GM12878 (cell line): ENCODE measurements around the gene PSMD1. TPM values are rescaled to one million over a fixed set of nuclear protein-coding genes. Genes with fewer than 3 reads are reported as not detected.

Experiments used
- E2F8 ChIP-seq: fragments of 450-650 bp; IDR thresholded peaks from 2 replicates; pipeline ENCODE4 v1.6.1; 2018; ENCODE audit warnings: mild to moderate bottlenecking, low read depth, moderate library complexity; ENCODE audit not compliant: partially characterized antibody
- EP300 ChIP-seq, 2 experiments: fragments of 150-350 bp in 1 of 2; IDR thresholded peaks; 2 replicates each; pipeline ENCODE4 v1.6.1; 2011 to 2012; ENCODE audit warnings: low read depth in 2 of 2, low read length in 2 of 2, borderline replicate concordance in 1 of 2, improper control_type of control experiment in 1 of 2, inconsistent platforms in 1 of 2; ENCODE audit not compliant: control insufficient read depth in 1 of 2
- IRF5 ChIP-seq: fragments of 450-650 bp; IDR thresholded peaks from 2 replicates; pipeline ENCODE4 v1.6.1; 2017; ENCODE audit warnings: borderline replicate concordance
- JUNB ChIP-seq: IDR thresholded peaks from 2 replicates; pipeline ENCODE4 v1.6.1; 2016; ENCODE audit warnings: antibody characterized with exemption, mild to moderate bottlenecking
- PKNOX1 ChIP-seq: fragments of 450-650 bp; IDR thresholded peaks from 2 replicates; pipeline ENCODE4 v1.6.1; 2016; ENCODE audit warnings: mild to moderate bottlenecking
- REST ChIP-seq: IDR thresholded peaks from 2 replicates; pipeline ENCODE4 v1.6.1; 2012; ENCODE audit warnings: mild to moderate bottlenecking, low read depth, low read length
- RFX5 ChIP-seq: IDR thresholded peaks from 2 replicates; pipeline ENCODE4 v1.6.1; 2011; ENCODE audit warnings: low read depth, low read length, improper control_type of control experiment
- SMAD1 ChIP-seq: fragments of 450-650 bp; IDR thresholded peaks from 2 replicates; pipeline ENCODE4 v1.6.1; 2018; ENCODE audit warnings: mild to moderate bottlenecking, low read depth; ENCODE audit not compliant: partially characterized antibody
- SRF ChIP-seq, 2 experiments: IDR thresholded peaks; 2 replicates each; pipeline ENCODE4 v1.6.1; 2011; ENCODE audit warnings: low read depth in 2 of 2, low read length in 2 of 2, mild to moderate bottlenecking in 1 of 2, moderate library complexity in 1 of 2
- USF1 ChIP-seq: IDR thresholded peaks from 2 replicates; pipeline ENCODE4 v1.6.1; 2011; ENCODE audit warnings: borderline replicate concordance, low read depth, mild to moderate bottlenecking, moderate library complexity, mixed read lengths, low read length; ENCODE audit not compliant: insufficient read depth; ENCODE audit errors: extremely low read length
- WRNIP1 ChIP-seq: IDR thresholded peaks from 2 replicates; pipeline ENCODE4 v1.6.1; 2011; ENCODE audit warnings: low read depth, low read length, improper control_type of control experiment, borderline replicate concordance
- ZBTB11 ChIP-seq: fragments of 450-650 bp; formaldehyde crosslinking; IDR thresholded peaks from 2 replicates; pipeline ENCODE4 v1.5.0; 2022; ENCODE audit warnings: mild to moderate bottlenecking, missing genetic modification characterization
- polyA plus RNA-seq, 11 experiments: library from polyadenylated mRNA; depleted of rRNA in 4 of 11; unstranded in 6 of 11; stranded (reverse) in 5 of 11; fragments of >200 nt; fragmentation: Nextera tagmentation in 4 of 11; fragmentation: Illumina TruSeq in 1 of 11; extraction: Ambion mirVana in 4 of 11; extraction: Trizol in 1 of 11; gene quantifications; 1 replicate in 1 of 11; 2 replicates in 10 of 11; pipeline versions ENCODE4 v1.2.1 to v1.2.3, GENCODE V29; 2011 to 2016; ENCODE audit warnings: inconsistent platforms in 2 of 11, missing spikeins in 2 of 11, low read depth in 1 of 11
- total RNA-seq, 4 experiments: library from RNA; depleted of rRNA in 3 of 4; stranded (reverse); fragments of >200 nt in 3 of 4; fragmentation: Illumina TruSeq in 1 of 4; extraction: Trizol in 1 of 4; gene quantifications; 2 replicates each; pipeline versions ENCODE4 v1.2.1 to v1.2.3, GENCODE V29; 2013 to 2021

The PSMD1 gene
- total and polyA plus RNA-seq, 10 of the 15 experiments (the other 5 are each of a cell fraction or from before 2014, with no cell fraction given) = 87.4 to 220 (median 139) TPM

GRCh38 chr2:231181860-231182512 lies 125.3 kb downstream of the PSMD1 start (continued):
- TF ChIP-seq REST (no peak), SRF (IDR thresholded peaks at IDR 0.05; ENCODE audit: low read depth in 2 of 2, low read length in 2 of 2) (no peak), PKNOX1 (no peak), IRF5 (no peak), WRNIP1 (no peak), EP300 (IDR thresholded peaks at IDR 0.05; ENCODE audit: borderline replicate concordance in 1 of 2, control insufficient read depth in 1 of 2, low read depth in 2 of 2, low read length in 2 of 2) (peak; percentile 23 to 75; a peak in 3 of 4 replicates), SMAD1 (no peak), ZBTB11 (no peak), USF1 (no peak), E2F8 (no peak), RFX5 (no peak), JUNB (peak; percentile 60; the same call in 1 of the 2 replicates)
